Colon (tissue), 2 donors: Measurements from ENCODE around the gene LSMEM2.
"Not testable (repeated sequence)": the region's sequence is repeated elsewhere in the genome, so short reads cannot be mapped to it uniquely, and the experiment has no call there.

Experiments used
- FAIRE-seq: peaks from 2 replicates; lab custom pipeline; 2012; peaks lifted over from hg19 to GRCh38; lab: Jason Lieb, UNC
- donor health status: control.
- donor health status: control.

The LSMEM2 gene

DNA sequence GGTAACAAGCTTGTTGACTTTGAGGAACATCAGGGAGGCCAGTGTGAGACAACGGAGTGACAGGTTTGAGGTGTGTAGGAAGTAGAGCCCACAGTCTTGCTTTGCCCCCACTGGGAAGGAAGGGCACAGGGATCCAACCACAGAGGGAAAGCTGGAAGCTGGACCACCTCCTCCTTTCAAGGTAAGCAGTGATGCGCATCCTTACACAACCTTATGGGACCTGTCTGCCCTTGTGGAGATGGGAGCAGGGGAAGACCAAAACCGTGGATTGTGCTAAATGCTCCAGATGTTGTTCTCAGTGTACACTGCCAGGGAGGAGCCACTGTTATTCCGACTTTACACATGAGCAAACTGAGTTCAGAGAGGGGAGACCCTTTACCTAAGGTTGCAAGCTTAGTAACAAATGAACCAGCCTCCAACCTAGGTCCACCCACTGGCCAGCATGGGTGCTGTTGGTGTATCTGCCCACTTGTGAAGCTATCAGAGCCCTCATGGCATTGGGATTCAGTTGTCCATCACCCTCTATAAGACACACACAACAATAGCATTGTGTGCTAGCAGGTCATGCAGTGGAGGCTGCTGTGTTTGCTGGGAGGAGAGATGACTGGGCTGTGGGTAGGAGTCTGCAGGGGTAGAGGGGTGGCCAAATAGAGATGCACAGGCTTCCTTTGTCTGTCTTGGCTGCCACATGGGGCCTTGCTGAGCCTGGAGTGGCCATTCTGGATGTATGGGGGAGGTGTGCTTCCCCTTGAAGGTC lies 586 bp upstream of the LSMEM2 start:
- no peak for FAIRE-seq

DNA sequence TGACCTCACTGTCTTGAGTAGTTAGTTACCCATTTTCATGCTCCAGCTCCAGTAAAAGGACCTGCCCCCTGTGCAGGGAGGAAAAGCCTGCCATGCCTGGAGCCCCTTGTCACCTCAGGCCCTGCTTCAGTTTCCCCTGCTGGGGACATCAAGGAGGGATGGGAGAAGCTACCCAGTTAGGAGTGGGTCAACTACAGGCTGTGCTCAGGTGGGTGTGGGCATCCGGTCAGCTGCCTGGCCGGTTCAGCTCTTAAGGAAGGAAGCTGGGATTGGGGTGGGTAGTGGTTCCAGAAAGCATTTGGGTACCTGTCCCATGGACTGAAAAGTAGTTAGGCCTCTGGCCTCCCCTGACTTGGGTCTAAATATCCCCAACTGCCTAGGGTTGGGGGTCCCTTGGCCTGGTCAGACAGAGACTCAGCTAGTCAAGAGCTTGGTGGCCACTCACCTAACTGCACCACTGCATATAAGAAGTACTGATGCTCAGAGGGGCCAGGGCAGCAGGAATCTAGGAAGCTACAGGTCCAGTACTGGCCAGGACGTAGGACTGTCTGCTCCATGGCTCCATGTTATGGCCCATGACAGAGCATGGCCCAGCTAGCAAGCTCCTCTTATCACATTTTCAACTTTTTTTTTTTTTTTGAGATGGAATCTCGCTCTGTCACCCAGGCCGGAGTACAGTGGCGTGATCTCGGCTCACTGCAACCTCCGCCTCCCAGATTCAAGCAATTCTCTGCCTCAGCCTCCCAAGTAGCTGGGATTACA lies 549 bp downstream of the LSMEM2 start:
- FAIRE-seq, result no peak

DNA sequence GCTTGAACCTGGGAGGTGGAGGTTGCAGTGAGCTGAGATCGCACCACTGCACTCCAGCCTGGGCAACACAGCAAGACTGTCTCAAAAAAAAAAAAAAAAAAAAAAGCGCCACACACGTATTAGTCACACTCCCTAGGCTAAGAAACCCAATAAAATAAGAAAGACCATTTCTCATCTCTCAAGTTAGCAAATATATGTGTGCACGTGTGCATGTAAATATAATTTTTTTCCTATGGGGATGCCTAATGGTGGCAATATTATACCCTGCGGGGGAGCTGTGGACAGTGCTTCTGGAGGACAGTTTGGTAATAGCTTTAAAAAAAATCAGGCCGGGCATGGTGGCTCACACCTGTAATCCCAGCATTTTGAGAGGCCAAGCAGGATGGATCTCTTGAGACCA lies 5.2 kb downstream of the LSMEM2 start:
- FAIRE-seq, result not testable (repeated sequence)

DNA sequence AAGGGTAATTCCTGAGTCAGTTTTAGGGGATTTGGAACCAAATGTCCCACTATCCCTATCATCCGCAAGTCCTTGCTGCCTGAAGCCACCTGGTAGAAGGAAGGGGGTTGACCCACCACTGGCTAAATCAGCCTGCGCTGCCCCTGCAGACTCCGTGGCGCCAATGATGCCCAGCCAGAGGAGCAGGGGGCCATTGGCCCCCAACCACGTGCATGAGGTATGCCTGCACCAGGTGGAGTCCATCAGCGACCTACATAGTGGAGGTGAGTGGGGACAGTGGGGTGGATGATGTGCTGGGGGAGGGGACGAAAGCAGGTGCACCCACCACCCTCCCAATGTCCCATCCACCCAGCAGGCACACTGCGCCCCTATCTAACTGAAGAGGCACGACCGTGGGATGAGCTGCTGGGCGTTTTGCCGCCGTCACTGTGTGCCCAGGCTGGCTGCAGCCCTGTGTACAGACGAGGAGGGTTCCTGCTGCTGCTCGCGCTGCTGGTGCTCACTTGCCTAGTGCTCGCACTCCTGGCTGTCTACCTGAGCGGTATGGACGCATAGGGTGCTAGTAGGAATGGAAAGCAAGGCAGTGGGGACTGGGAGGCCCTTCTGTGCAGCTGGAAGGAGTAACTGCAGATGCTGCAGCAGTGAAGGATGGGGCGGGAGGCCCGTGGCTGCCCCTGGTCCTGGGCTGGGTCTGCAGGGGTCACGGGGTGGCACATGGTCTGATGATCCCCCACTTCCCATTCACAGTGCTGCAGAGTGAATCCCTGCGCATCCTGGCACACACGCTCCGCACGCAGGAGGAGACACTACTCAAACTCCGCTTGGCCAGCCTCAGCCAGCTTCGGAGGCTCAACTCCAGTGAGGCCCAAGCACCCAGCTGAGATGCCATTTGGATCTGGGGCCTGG lies 7.7 kb downstream of the LSMEM2 start:
- FAIRE-seq, result no peak

DNA sequence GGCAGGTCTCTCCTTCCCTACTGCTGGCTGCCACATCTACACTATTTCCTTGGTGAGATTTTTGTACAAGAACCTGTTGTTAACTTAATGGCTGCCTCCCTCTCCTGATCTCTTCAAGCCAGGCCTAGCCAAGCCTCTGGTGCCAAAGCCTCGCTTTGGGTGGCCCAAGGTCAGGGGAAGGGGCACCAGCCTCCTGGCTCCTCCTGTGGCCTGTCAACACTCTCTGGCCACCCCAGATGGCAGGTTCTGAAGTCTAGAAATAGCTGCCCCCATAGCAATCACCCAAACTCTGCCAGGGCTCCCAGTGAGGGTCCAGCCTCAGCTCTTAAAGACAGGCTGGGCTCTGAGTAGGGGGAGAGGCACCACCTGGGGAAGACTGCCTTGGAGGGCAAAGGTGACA lies 8.4 kb downstream of the LSMEM2 start:
- FAIRE-seq, result no peak

DNA sequence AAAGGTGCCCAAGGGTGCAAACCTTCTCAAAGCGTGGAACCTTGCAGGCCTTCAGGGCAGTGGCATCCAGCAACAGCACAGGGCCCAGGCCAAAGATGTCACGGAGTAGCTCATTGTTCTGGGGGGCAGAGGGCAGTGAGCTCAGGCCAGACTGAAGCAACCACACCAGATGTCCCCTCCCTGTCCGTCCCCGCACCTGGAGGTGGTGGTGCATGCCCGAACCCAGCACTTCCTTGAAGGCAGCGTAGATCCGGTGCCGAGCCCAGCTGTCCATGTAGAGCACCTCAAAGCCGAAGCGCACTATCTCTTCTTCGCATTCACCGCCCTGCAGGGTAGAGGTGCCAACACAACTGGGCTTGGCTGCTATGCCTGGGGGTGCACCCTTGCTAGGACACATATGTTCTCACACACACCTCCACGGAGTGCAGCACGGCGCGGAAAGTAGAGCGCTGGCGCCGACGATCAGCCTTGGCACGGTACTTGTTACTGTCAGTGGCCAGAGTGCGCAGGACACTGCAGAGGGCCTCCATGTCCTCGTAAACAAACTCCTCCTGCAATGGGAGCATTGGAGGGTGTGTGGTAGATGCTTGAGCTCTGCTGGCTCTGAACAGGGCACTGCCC lies 9.6 kb downstream of the LSMEM2 start:
- no peak for FAIRE-seq

DNA sequence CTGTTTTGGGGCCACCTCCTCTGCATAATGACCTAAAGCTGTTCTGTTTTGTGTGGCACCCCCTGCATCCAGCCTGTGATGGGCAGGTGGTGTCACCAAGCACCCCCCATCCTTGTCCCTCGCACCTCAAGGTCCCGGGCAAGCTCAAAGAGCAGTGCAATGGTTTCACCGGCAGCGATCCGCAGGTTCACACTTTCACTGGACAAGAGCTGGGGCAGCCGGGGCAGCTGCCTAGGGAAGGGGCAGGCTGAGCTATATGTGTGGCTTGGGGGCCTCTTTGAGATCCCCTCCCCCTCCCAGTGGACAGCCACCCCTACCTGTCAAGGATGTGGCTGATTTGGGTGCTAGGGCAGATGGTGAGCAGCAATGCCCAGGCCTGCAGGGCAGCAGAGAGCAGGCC lies 10.2 kb downstream of the LSMEM2 start:
- FAIRE-seq, result no peak

DNA sequence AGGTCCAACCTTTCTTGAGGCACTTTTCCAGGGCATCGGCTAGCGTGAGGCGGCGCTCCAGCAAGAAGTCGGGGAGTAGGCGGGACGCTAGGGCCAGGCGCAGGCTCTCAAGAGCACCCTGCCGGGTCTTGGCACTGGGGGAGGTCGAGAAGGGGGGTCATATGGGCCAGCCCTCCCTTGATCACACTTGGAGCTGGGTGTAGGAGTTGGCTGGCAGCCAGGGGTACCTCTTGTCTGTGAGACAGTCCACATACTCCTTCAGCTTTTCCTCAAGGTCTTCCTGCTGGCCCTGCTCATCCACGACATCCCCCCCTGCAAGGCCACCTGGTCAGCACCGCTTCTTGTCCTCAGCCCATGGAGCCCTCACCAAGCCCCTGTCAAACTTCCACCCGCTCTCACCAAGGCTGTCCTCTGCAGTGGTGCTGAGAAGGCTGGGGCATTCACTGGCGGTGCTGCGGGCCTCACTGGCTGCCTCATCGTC lies 11.3 kb downstream of the LSMEM2 start:
- FAIRE-seq, result no peak

DNA sequence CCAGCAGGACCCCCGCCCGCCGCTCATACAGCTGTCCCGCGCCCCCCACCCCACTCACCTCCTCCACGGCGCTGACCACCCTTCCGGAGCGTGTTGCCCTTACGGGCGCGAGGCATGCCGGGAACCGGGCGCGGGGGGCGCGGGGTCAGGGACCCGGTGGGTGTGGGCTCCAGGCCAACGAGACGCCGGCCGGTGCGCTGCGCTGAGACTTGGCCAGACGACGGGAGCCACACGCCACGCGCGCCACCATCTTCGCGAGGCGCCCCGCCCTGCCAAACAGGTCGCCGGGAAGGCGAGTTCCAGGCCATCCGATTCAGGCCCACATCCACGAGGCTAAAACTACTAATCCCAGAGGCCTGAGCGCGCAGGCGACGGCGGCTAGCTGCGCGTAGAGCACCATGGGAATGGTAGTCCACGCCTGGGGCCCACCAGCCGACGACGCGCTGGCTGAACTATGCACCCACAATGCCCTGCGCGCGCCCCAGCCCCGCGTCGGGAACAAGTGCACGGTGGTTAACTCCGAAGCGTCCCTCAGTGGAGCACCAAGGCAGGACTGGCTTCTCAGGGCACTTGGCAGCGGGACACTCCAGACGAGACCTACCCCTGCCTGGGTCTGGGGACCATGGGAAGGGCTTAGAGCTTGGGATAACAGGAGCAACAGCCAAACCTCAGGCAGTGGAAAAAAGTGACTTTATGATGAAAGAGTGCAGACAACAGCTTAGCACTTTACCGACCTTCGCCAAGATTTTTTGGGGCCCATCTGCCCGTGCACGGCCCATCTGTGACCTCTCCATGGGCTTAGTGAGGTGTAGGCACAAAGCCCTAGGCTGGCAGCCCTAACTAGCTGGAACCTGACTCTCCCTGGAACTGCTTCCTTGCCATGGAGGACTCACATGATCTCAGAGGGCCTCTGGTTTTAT lies 13.5 kb downstream of the LSMEM2 start, which contains the start of gene IFRD2:
Gene IFRD2, minus strand, starts transcription at position 271 of the 920 bp plus-strand sequence. Its CDS starts 155 bp downstream, at position 116.
- peak; percentile 79 for FAIRE-seq

DNA sequence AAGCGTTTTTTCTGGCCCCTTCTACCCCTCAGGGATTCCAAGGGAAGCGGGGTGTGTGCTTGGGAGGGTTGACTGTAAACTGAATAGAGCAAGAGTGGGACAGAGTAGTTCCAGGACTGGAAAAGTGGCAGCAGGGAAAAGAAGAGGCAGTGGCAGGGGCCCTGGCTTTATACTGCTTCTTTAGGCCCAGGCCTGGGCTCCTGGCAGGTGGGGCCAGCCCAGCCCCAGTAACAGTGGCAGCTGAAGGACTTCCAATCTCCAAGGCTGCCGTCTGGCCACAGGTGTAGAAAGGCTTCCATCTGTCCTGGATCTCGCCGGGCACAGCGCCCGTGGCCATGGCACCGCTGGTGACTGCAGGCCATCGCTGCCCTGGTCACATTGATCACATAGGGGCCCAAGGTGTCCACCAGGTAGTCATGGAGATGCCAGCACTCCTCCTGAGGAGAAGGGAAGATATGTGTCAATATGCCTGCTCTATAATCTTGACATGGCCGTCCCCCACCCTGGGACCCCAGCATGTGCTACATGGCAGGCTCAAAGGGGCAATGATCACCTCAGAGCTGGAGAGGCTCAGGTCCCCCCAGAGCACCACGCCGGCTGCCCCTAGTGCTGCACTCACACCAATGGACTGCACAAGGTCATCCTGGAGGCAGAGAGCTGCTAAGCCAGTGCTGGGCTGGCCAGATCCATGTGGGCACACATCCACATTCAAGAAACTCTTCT lies 14.4 kb downstream of the LSMEM2 start:
- FAIRE-seq, result no peak

DNA sequence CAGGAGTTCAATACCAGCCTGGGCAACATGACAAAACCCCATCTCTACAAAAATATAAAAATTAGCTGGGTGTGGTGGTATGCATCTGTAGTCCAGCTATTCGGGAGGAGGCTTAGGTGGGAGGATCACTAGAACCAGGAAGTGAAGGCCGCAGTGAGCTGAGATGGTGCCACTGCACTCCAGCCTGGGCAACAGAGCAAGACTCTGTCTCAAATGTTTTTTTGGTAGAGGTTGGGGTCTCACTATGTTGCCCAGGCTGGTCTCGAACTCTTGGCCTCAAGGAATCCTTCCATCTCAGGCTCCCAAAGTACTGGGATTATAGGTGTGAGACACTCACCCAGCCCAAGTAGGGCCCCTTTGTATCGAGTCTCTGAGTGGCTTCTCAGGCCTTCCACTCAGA lies 15.2 kb downstream of the LSMEM2 start:
- no peak for FAIRE-seq

DNA sequence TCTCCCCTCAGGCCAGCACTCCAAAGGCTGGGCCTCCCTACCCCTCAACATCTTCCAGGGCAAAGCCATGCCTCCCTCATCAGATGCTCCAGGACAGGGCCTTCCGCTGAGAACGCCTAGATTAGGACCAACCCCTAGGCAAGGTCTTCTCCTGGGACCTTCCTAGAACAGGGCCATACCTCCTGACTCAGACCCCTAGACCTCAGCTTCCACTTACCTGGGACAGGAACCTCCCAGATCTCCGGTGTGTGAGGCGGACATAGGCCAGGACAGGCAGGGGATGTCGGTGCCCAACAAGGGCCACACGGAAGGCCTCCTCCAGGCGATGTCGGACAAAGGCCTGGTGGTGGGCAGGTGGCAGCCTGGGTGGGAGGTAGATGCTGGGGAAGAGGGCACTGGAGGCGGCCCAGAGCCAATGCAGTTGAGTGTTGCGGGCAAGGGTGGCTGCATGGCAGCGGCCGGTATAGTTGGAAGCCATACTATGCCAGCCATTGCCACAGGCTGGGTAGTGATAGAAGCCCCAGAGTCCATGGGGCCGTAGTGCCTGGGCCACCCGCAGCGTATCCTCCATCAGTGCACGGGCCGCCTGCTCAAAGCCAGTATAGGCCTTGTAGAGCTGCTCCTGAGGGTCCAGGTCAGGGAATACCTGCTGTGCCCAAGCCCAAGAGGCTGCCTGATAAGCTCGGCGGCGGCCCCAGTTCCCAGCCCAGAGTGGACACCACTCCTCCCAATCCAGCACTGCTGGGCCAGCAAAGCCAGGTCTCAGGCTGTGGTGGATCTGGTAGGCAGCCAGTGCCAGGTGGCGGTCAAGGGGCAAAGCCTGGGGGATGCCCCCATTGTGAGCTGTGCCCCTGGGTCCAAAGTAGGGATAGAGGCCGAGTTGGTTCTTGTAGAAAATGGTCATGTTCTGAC lies 15.9 kb downstream of the LSMEM2 start:
- no peak for FAIRE-seq

DNA sequence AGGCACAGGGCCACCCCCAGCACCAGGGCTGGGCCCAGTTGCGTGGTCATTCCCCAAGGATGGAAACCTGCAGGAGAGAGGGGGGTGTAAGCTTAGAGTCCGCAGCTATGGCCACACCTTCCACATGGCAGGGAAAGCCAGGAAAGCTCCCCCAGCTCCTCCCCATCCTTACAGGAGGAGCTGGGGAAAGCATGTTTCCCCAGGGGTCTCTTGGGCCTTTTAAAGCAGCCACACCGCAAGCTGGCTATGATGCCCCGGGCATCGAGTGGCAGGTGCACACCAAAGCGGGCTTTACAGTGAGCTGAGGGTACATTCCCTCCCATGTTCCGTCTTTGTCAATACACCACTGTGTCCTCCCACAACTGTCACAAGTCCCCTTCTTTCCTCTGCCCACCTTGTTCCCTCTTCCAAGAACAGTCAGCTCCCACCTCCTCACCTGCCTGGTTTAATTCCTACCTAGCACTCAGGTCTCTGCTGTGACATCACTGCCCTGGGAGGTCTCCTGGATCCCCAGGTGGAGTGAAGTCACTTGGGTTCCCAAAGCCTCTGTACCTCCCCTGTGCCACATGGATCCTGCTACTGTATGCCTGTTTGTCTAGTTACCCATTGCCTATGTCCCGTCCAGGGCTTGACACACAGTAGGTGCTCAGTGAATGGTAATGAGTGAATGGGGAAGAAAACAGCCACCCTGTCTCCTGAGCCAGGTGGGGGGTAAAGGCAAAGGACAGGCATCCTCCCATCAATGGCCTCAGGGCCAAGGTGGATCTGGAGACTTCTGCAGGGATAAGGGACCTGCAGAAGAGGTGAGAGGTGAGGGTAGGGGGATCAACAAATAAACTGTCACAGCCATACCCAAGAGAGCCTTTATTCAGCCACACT lies 16.9 kb downstream of the LSMEM2 start:
- FAIRE-seq, result no peak

DNA sequence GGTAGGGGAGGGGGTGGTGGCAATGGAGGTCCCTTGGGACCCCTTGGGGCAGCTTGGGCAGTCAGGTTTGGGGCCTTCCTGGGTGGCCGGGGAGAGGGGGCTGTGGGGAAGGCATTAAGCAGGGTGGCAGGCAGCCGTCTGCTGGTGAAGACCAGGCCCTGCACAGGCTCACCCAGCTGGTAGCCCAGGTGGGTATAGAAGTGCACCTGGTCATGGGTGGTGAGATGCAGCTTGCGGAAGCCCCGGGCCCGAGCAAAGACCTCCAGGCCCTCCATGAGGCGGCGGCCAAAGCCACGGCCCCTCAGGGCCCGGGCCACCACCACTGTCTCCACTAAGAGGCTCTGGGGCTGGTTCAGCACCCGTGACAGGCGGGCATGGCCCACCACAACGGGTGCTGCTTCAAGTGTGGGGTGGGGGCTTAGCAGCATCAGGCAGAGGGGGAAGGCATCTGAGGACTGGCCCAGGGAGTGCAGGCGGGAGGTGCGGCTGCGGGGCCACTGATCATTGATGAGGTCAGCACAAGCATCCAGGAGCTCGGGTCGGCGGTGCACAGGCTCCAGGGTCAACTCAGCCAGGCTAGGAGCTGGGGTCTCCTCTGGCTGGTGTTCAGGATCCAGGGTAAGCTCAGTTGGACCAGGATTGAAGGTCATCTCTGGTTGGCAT lies 18.0 kb downstream of the LSMEM2 start:
- no peak for FAIRE-seq

DNA sequence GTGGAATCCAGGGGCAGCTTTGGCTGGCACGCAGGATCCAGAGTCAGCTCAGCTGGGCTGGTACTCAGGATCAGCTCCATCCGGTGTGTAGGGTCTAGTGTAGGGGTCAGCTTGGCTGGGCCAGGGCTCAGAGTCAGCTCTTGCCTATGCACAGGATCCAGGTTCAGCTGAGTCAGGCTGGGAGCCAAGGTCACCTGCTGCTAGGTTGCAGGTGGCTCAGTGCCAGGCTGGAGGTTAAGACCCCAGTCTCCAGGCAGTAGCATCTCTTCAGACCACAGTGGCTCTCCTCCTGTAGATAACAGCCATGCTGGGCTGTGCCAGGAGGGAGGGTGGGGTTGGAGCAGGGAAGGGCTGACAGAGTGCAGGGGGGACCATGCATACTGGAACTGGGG lies 18.5 kb downstream of the LSMEM2 start:
- no peak for FAIRE-seq

DNA sequence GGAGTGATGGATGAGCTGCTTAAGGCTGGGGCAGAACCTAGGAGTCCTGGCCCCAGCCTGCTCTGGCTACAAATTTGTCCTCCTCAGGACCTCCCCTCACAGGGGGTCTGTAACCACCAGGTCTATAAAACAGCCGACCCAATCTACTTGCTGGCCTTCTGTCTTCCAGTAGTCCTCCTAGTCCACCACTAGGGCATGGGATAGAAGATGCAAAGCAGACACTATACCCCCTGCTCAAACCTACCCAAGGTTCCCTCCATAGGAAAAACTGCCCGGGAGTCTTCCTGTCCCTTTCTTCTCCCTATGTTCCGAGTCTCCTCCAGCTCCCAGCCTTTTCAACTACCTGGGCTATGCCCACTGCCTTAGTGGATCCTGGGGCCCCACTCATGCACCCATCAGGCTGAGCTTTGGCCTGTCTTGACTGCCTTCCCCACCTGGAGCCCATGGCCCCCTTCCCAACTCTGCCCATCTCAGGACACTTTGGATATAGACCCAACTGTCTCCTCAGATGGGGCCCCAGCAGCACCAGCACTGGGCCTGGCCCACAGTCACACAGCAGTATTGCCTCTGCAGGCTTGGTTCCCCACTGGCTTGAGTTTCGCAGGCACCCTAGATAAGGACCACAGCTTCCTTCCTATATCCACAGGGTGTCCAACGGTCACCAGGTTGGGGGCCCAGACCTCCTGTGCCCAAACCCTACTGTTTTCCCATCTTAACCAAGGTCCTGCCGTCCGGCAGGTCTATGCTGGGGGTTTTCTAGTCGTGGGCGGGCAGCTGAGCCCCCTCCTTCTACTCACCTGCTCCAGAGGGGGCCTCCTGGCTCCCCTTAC lies 19.2 kb downstream of the LSMEM2 start:
- no peak for FAIRE-seq
